ENCODE results near the gene MAML2.

Gene MAML2

DNA sequence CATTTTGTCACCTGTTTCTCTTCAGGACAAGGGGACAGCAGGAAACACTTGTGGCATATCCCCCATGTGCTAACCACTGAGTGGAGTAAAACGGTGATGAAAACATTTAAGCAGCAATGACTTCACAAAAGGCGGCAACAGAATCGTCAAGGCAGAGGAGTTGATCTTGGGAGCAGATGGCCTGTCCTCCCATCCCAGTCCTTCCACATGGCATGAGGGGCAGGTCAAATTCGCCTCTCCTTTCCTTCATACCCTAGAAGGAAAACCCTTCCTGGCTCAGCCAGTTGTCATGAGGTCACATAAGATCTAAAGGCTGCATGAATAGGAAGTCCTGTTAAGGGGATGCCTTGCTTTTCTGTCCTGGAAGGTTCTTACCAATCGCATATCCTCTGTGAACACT lies 169.1 kb downstream of the MAML2 start:
- H3K36me3 ChIP-seq (replicated peaks; ENCODE audit: insufficient read depth, low read length), result no peaks in the 10 kb centered on the region
- no peaks in the 10 kb centered on the region for H3F3A ChIP-seq (ENCODE audit: insufficient read depth, low read length)
- no peaks in the 10 kb centered on the region for H3K27me3 ChIP-seq (replicated peaks; ENCODE audit: insufficient read depth, low read length)
- no peak for DNase-seq
- H3K4me1 ChIP-seq (ENCODE audit: low read length), result no peaks in the 10 kb centered on the region
- H3K9ac ChIP-seq (ENCODE audit: low read length), result no peak overlapping the region
- no peaks in the 10 kb centered on the region for H4K20me1 ChIP-seq (ENCODE audit: insufficient read depth, low read length)
- no peak overlapping the region for H3K4me2 ChIP-seq (ENCODE audit: low read depth, low read length)
- H3K9me3 ChIP-seq (replicated peaks; ENCODE audit: insufficient read depth, low read length), result no peaks in the 10 kb centered on the region
- no peaks in the 10 kb centered on the region for H3K9me2 ChIP-seq (replicated peaks; ENCODE audit: insufficient read depth, low read length)
- no peak overlapping the region for H2AFZ ChIP-seq (ENCODE audit: low read length)
- TF ChIP-seq EZH2phosphoT487 (IDR thresholded peaks at IDR 0.05; ENCODE audit: low read length) (no peak), EZH2 (optimal IDR thresholded peaks at IDR 0.05; ENCODE audit: low read depth, low read length) (no peak)
- TF ChIP-seq, protein P1, sequence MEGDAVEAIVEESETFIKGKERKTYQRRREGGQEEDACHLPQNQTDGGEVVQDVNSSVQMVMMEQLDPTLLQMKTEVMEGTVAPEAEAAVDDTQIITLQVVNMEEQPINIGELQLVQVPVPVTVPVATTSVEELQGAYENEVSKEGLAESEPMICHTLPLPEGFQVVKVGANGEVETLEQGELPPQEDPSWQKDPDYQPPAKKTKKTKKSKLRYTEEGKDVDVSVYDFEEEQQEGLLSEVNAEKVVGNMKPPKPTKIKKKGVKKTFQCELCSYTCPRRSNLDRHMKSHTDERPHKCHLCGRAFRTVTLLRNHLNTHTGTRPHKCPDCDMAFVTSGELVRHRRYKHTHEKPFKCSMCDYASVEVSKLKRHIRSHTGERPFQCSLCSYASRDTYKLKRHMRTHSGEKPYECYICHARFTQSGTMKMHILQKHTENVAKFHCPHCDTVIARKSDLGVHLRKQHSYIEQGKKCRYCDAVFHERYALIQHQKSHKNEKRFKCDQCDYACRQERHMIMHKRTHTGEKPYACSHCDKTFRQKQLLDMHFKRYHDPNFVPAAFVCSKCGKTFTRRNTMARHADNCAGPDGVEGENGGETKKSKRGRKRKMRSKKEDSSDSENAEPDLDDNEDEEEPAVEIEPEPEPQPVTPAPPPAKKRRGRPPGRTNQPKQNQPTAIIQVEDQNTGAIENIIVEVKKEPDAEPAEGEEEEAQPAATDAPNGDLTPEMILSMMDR (IDR thresholded peaks at IDR 0.05; ENCODE audit: low read length), result no peak
- no peak overlapping the region for H3K4me3 ChIP-seq (ENCODE audit: low read length)
- H3K27ac ChIP-seq (ENCODE audit: low read length), result no peak overlapping the region
- H3K79me2 ChIP-seq (ENCODE audit: low read length), result peaks cover 16% of the 10 kb centered on the region

DNA sequence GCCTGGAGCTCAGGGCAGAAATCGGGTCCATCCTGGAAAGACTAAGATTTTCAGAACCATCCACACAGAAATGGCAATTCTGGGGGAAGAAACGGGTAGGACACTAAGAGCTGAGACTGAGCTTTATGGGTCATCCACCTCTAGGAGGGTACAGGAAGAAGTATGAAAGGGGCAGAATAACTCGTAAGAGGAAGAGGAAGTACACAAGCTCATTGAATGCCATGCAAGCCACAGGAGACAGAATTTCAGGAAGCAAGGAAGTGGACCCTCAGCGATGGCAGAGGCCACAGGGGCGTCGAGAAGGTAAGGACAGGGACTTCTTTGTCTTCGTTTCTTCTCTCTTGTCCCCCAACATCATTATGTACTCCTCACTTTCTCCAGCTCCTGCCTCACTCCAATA lies 169.6 kb downstream of the MAML2 start:
- TF ChIP-seq EZH2phosphoT487 (IDR thresholded peaks at IDR 0.05; ENCODE audit: low read length) (no peak), EZH2 (optimal IDR thresholded peaks at IDR 0.05; ENCODE audit: low read depth, low read length) (no peak)
- no peak overlapping the region for H2AFZ ChIP-seq (ENCODE audit: low read length)
- H3K9me2 ChIP-seq (replicated peaks; ENCODE audit: insufficient read depth, low read length), result no peaks in the 10 kb centered on the region
- H3K4me2 ChIP-seq (ENCODE audit: low read depth, low read length), result no peak overlapping the region
- no peak overlapping the region for H3K27ac ChIP-seq (ENCODE audit: low read length)
- peaks cover 16% of the 10 kb centered on the region for H3K79me2 ChIP-seq (ENCODE audit: low read length)
- H3F3A ChIP-seq (ENCODE audit: insufficient read depth, low read length), result no peaks in the 10 kb centered on the region
- H4K20me1 ChIP-seq (ENCODE audit: insufficient read depth, low read length), result no peaks in the 10 kb centered on the region
- H3K27me3 ChIP-seq (replicated peaks; ENCODE audit: insufficient read depth, low read length), result no peaks in the 10 kb centered on the region
- no peak overlapping the region for H3K9ac ChIP-seq (ENCODE audit: low read length)
- no peak overlapping the region for H3K4me3 ChIP-seq (ENCODE audit: low read length)
- no peak for DNase-seq
- no peaks in the 10 kb centered on the region for H3K36me3 ChIP-seq (replicated peaks; ENCODE audit: insufficient read depth, low read length)
- no peaks in the 10 kb centered on the region for H3K4me1 ChIP-seq (ENCODE audit: low read length)
- H3K9me3 ChIP-seq (replicated peaks; ENCODE audit: insufficient read depth, low read length), result no peaks in the 10 kb centered on the region

DNA sequence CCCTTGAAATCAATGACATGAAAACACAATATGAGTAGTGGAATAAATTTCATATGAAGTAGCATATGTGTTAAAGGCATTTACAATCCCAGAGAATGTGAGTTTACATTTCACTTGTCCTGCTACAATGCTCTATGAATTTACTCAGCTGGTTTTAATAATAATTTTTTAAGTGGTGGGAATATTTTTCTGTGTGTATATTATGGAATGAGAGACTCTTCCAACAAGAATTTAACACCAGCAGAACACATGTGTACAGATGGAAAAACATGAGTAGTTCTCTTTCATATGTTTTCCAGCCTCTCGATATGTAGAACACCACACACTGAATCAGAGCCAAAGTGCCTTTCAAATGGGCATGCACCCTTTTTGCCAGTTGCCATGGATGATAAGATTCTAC lies 170.4 kb downstream of the MAML2 start:
- no peak overlapping the region for H3K4me2 ChIP-seq (ENCODE audit: low read depth, low read length)
- H3K9me2 ChIP-seq (replicated peaks; ENCODE audit: insufficient read depth, low read length), result no peaks in the 10 kb centered on the region
- H3F3A ChIP-seq (ENCODE audit: insufficient read depth, low read length), result no peaks in the 10 kb centered on the region
- no peak overlapping the region for H3K27ac ChIP-seq (ENCODE audit: low read length)
- DNase-seq, result no peak
- H3K79me2 ChIP-seq (ENCODE audit: low read length), result peaks cover 16% of the 10 kb centered on the region
- H3K4me1 ChIP-seq (ENCODE audit: low read length), result no peaks in the 10 kb centered on the region
- H2AFZ ChIP-seq (ENCODE audit: low read length), result no peak overlapping the region
- H3K36me3 ChIP-seq (replicated peaks; ENCODE audit: insufficient read depth, low read length), result no peaks in the 10 kb centered on the region
- no peak overlapping the region for H3K9ac ChIP-seq (ENCODE audit: low read length)
- H4K20me1 ChIP-seq (ENCODE audit: insufficient read depth, low read length), result no peaks in the 10 kb centered on the region
- no peak overlapping the region for H3K4me3 ChIP-seq (ENCODE audit: low read length)
- H3K9me3 ChIP-seq (replicated peaks; ENCODE audit: insufficient read depth, low read length), result no peaks in the 10 kb centered on the region
- no peaks in the 10 kb centered on the region for H3K27me3 ChIP-seq (replicated peaks; ENCODE audit: insufficient read depth, low read length)
- no peak for TF ChIP-seq EZH2phosphoT487 (IDR thresholded peaks at IDR 0.05; ENCODE audit: low read length)
- no peak for TF ChIP-seq EZH2 (optimal IDR thresholded peaks at IDR 0.05; ENCODE audit: low read depth, low read length)

DNA sequence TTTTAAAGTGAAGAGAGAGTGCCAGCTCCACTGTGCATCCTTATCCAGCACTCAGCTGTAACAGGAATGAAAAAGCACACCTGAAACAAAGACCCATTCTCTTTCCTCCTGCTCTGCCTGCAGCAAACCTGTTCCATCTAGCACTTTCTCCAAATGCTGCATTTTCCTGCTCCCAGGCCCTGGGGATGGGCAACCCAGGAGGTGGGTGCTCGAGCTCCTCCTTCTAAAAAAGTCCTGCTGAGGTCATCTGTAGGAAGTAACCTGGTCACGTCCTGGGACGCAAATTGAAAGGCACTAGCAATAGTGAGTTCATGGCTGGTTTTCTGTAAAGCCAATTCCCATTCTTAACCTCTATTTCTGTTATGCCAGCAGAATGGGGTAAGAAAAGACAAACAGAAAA lies 173.7 kb downstream of the MAML2 start:
- no peak overlapping the region for H3K27ac ChIP-seq (ENCODE audit: low read length)

More for the DNA sequence above, 173.7 kb downstream of the MAML2 start:
- TF ChIP-seq EZH2phosphoT487 (IDR thresholded peaks at IDR 0.05; ENCODE audit: low read length), result no peak
- TF ChIP-seq, protein P1 (IDR thresholded peaks at IDR 0.05; ENCODE audit: low read length), result no peak
- no peak for TF ChIP-seq EZH2 (optimal IDR thresholded peaks at IDR 0.05; ENCODE audit: low read depth, low read length)
- no peak for DNase-seq
- no peak overlapping the region for H2AFZ ChIP-seq (ENCODE audit: low read length)
- no peaks in the 10 kb centered on the region for H3K27me3 ChIP-seq (replicated peaks; ENCODE audit: insufficient read depth, low read length)
- H3K9me3 ChIP-seq (replicated peaks; ENCODE audit: insufficient read depth, low read length), result no peaks in the 10 kb centered on the region
- H3K36me3 ChIP-seq (replicated peaks; ENCODE audit: insufficient read depth, low read length), result no peaks in the 10 kb centered on the region
- no peaks in the 10 kb centered on the region for H3K4me1 ChIP-seq (ENCODE audit: low read length)
- peaks cover 9% of the 10 kb centered on the region for H3K79me2 ChIP-seq (ENCODE audit: low read length)
- H3K4me2 ChIP-seq (ENCODE audit: low read depth, low read length), result no peak overlapping the region
- H3F3A ChIP-seq (ENCODE audit: insufficient read depth, low read length), result no peaks in the 10 kb centered on the region
- no peak overlapping the region for H3K9ac ChIP-seq (ENCODE audit: low read length)
- no peaks in the 10 kb centered on the region for H4K20me1 ChIP-seq (ENCODE audit: insufficient read depth, low read length)
- H3K4me3 ChIP-seq (ENCODE audit: low read length), result no peak overlapping the region
- H3K9me2 ChIP-seq (replicated peaks; ENCODE audit: insufficient read depth, low read length), result no peaks in the 10 kb centered on the region

Measured in MM.1S (cell line).